ENCODE data around the gene ATF3.

GRCh38 chr1:212638492-212639151 lies 30.1 kb downstream of the ATF3 start:
- TF ChIP-seq, protein P1, sequence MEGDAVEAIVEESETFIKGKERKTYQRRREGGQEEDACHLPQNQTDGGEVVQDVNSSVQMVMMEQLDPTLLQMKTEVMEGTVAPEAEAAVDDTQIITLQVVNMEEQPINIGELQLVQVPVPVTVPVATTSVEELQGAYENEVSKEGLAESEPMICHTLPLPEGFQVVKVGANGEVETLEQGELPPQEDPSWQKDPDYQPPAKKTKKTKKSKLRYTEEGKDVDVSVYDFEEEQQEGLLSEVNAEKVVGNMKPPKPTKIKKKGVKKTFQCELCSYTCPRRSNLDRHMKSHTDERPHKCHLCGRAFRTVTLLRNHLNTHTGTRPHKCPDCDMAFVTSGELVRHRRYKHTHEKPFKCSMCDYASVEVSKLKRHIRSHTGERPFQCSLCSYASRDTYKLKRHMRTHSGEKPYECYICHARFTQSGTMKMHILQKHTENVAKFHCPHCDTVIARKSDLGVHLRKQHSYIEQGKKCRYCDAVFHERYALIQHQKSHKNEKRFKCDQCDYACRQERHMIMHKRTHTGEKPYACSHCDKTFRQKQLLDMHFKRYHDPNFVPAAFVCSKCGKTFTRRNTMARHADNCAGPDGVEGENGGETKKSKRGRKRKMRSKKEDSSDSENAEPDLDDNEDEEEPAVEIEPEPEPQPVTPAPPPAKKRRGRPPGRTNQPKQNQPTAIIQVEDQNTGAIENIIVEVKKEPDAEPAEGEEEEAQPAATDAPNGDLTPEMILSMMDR (IDR thresholded peaks at IDR 0.05) = no peak
- no peak for TF ChIP-seq POLR2A (IDR thresholded peaks at IDR 0.05)

Measured in uterus (tissue), 2 donors.